K562 (cell line): ENCODE measurements around the gene EPHB4. TPM values are rescaled to one million over a fixed set of nuclear protein-coding genes. Genes with fewer than 3 reads are reported as not detected.

Experiments
- ARID2 ChIP-seq: fragments of 450-650 bp; IDR thresholded peaks from 2 replicates; pipeline ENCODE4 v1.6.1; 2017; ENCODE audit warnings: antibody characterized with exemption, mild to moderate bottlenecking
- BCLAF1 ChIP-seq, 2 experiments: fragments of 450-650 bp in 1 of 2; IDR thresholded peaks; 2 replicates each; pipeline ENCODE4 v1.6.1; 2011 to 2017; ENCODE audit warnings: low read depth in 2 of 2, antibody characterized with exemption in 1 of 2, borderline replicate concordance in 1 of 2, low read length in 1 of 2, mild to moderate bottlenecking in 1 of 2, mixed read lengths in 1 of 2; ENCODE audit not compliant: control insufficient read depth in 1 of 2
- CREBBP ChIP-seq: IDR thresholded peaks from one replicate; pipeline ENCODE4 v1.6.1; 2012; ENCODE audit warnings: low read depth, mild to moderate bottlenecking, control low read depth, inconsistent platforms, low read length
- DLX4 ChIP-seq: fragments of 250-450 bp; sonication (Bioruptor Pico); IDR thresholded peaks from 2 replicates; pipeline ENCODE4 v1.6.1; 2021; ENCODE audit warnings: mild to moderate bottlenecking
- E2F4 ChIP-seq: sonication (generic); formaldehyde crosslinking; IDR thresholded peaks from 2 replicates; pipeline ENCODE4 v1.8.0; 2022; ENCODE audit warnings: mild to moderate bottlenecking, low read depth, missing genetic modification reagents
- FOXA1 ChIP-seq: fragments of 450-650 bp; IDR thresholded peaks from 2 replicates; pipeline ENCODE4 v1.6.1; 2016; ENCODE audit warnings: mild to moderate bottlenecking, borderline replicate concordance
- GTF2A2 ChIP-seq: IDR thresholded peaks from 2 replicates; pipeline ENCODE4 v1.6.1; 2016; ENCODE audit warnings: mild to moderate bottlenecking, missing genetic modification characterization, missing compliant biosample characterization
- HNRNPLL ChIP-seq: fragments of 200-400 bp; formaldehyde crosslinking; IDR thresholded peaks from 2 replicates; pipeline ENCODE4 v1.6.1; 2017; ENCODE audit warnings: low read length, low read depth, mild to moderate bottlenecking; ENCODE audit not compliant: poor library complexity, severe bottlenecking
- ILK ChIP-seq: fragments of 450-650 bp; IDR thresholded peaks from 2 replicates; pipeline ENCODE4 v1.6.1; 2016; ENCODE audit warnings: missing genetic modification characterization, low read depth, mild to moderate bottlenecking, missing compliant biosample characterization, moderate library complexity, borderline replicate concordance
- JUN ChIP-seq, 2 experiments: sonication (generic) in 1 of 2; formaldehyde crosslinking in 1 of 2; IDR thresholded peaks; 2 replicates each; pipeline versions ENCODE4 v1.6.1 to v1.8.0; 2012 to 2022; ENCODE audit warnings: borderline replicate concordance in 2 of 2, mild to moderate bottlenecking in 2 of 2, improper control_type of control experiment in 1 of 2, low read depth in 1 of 2, low read length in 1 of 2, missing genetic modification reagents in 1 of 2
- MIER1 ChIP-seq: fragments of 450-650 bp; IDR thresholded peaks from 2 replicates; pipeline ENCODE4 v1.6.1; 2016; ENCODE audit warnings: antibody characterized with exemption, mild to moderate bottlenecking, low read depth
- MTA2 ChIP-seq: fragments of 450-650 bp; IDR thresholded peaks from 2 replicates; pipeline ENCODE4 v1.6.1; 2016; ENCODE audit warnings: low read depth
- PTBP1 ChIP-seq: fragments of 200-400 bp; formaldehyde crosslinking; IDR thresholded peaks from 2 replicates; pipeline ENCODE4 v1.6.1; 2017; ENCODE audit warnings: low read depth, low read length
- RUNX1 ChIP-seq: sonication (generic); IDR thresholded peaks from 2 replicates; pipeline ENCODE4 v1.6.1; 2016; ENCODE audit warnings: antibody characterized with exemption, low read depth
- SP2 ChIP-seq: IDR thresholded peaks from 2 replicates; pipeline ENCODE4 v1.6.1; 2011; ENCODE audit warnings: mild to moderate bottlenecking, low read depth, low read length, moderate library complexity; ENCODE audit not compliant: poor library complexity, severe bottlenecking; ENCODE audit errors: extremely low read depth
- TAL1 ChIP-seq: fragments of 450-650 bp; IDR thresholded peaks from 2 replicates; pipeline ENCODE4 v1.6.1; 2016; ENCODE audit warnings: mild to moderate bottlenecking
- ZFP91 ChIP-seq: sonication (generic); formaldehyde crosslinking; IDR thresholded peaks from 2 replicates; pipeline ENCODE4 v1.8.0; 2022; ENCODE audit warnings: mild to moderate bottlenecking, missing genetic modification reagents
- ZNF398 ChIP-seq: fragments of 250-450 bp; sonication (Bioruptor Pico); IDR thresholded peaks from 2 replicates; pipeline ENCODE4 v1.8.0; 2021; ENCODE audit warnings: moderate library complexity, mild to moderate bottlenecking, inconsistent platforms
- ZNF586 ChIP-seq: fragments of 450-650 bp; formaldehyde crosslinking; conservative IDR thresholded peaks from 2 replicates; pipeline ENCODE4 v1.4.0; 2020; ENCODE audit warnings: mild to moderate bottlenecking, moderate library complexity
- polyA plus RNA-seq, 8 experiments: library from polyadenylated mRNA; depleted of rRNA in 4 of 8; stranded (reverse) in 5 of 8; unstranded in 3 of 8; fragments of >200 nt; fragmentation: Nextera tagmentation in 2 of 8; fragmentation: Illumina TruSeq in 1 of 8; extraction: Ambion mirVana in 2 of 8; extraction: Trizol in 1 of 8; gene quantifications; 2 replicates each; pipeline versions ENCODE4 v1.2.1 to v1.2.3, GENCODE V29; 2011 to 2014; ENCODE audit warnings: inconsistent platforms in 1 of 8, missing spikeins in 1 of 8
- total RNA-seq, 7 experiments: library from RNA; depleted of rRNA in 6 of 7; stranded (reverse); fragments of >200 nt in 6 of 7; fragmentation: Illumina TruSeq in 2 of 7; extraction: Trizol in 2 of 7; gene quantifications; 2 replicates each; pipeline versions ENCODE4 v1.2.1 to v1.2.3, GENCODE V29; 2011 to 2021; ENCODE audit warnings: low replicate concordance in 1 of 7

The EPHB4 gene
- total and polyA plus RNA-seq, 9 of the 15 experiments (the other 6 are each of a cell fraction or from before 2014, with no cell fraction given): 1.2 to 82.1 (median 37.9) TPM

- TF ChIP-seq ZNF586 (CRISPR knock-in tag): no peak
- TF ChIP-seq FOXA1: no peak
- no peak for TF ChIP-seq SP2
- peak; percentile 74; the same call in 1 of the 2 replicates for TF ChIP-seq MIER1
- TF ChIP-seq CREBBP: no peak
- TF ChIP-seq GTF2A2 (tag): no peak
- no peak for TF ChIP-seq ZFP91 (CRISPR knock-in tag)
- TF ChIP-seq TAL1: 0 out of 2 replicates have a peak, but pooled peaks have one; percentile 14
- no peak for TF ChIP-seq JUN (IDR thresholded peaks at IDR 0.05; ENCODE audit: borderline replicate concordance, low read depth, low read length)
- no peak for TF ChIP-seq JUN (CRISPR knock-in tag; IDR thresholded peaks at IDR 0.05; ENCODE audit: borderline replicate concordance)
- TF ChIP-seq ARID2: peak; percentile 87
- no peak for TF ChIP-seq RUNX1
- TF ChIP-seq HNRNPLL: no peak
- TF ChIP-seq DLX4 (CRISPR knock-in tag): no peak
- TF ChIP-seq PTBP1: no peak
- TF ChIP-seq E2F4 (CRISPR knock-in tag): no peak
- no peak for TF ChIP-seq ILK (tag)
- peak; percentile 58 for TF ChIP-seq MTA2
- TF ChIP-seq BCLAF1 (IDR thresholded peaks at IDR 0.05; ENCODE audit: borderline replicate concordance in 1 of 2, control insufficient read depth in 1 of 2, low read depth in 2 of 2, low read length in 1 of 2): peak in 1 of 2 experiments; percentile 38; a peak in 1 of 4 replicates
- TF ChIP-seq ZNF398 (CRISPR knock-in tag): no peak
Observed at GRCh38 chr7:100840470-100841100, 13.3 kb upstream of the EPHB4 start (continued).
